ENCODE results near the gene KRTAP13-2. TPM values are rescaled to one million over a fixed set of nuclear protein-coding genes. Genes with fewer than 3 reads are reported as not detected.

Gene KRTAP13-2
- total and polyA plus RNA-seq, 12 donors, result 0.41 TPM; not detected in 11

DNA sequence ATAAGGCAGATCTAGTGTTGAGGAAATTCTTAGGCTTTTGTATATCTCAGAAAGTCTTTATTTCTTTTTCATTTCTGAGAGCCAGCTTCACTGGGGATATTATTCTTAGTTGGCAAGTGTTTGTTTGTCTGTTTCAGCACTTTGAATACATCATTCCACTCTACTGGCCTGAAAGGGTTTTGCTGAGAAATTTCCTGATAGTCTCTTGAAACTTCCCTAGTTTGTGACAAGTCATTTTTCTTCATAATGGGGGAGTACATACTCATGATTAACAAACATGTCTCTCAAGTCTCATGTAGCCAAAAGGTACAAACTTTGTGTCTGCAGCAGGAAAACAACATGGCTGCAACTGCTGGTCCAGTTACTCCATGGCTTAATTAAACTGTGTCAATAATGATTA, 45.7 kb downstream of the KRTAP13-2 start:
- TF ChIP-seq CTCF (IDR thresholded peaks at IDR 0.05) (no peak), POLR2A (IDR thresholded peaks at IDR 0.05) (no peak)
- no peaks in the 10 kb centered on the region for H3K27me3 ChIP-seq

More for the DNA sequence above, 45.7 kb downstream of the KRTAP13-2 start:
- Histone ChIP-seq H3K9me3 (replicated peaks in 1 of 3) (no peaks in the 10 kb centered on the region), H3K36me3 (replicated peaks in 1 of 2) (no peaks in the 10 kb centered on the region), H3K4me3 (no peak overlapping the region), H3K4me1 (replicated peaks in 1 of 2) (no peaks in the 10 kb centered on the region), H3K27ac (no peak overlapping the region)
- no peak for DNase-seq
- intact Hi-C loops (cut with DNase I), result no loop called here

Small RNAs within 50 kb of the gene (microRNA-seq; reads per million reads assigned to microRNA genes)
- 0 reads per million in 3 donors for gene MIR4327

Small RNAs within 50 kb of the gene (small RNA-seq; reads per million reads assigned to genes)
- gene KRTAP23-1 (0 reads per million in 2 donors), gene MIR4327 (0 reads per million in 2 donors)

Other genes starting within 250 kb of the KRTAP13-2 start
- gene CLDN17, start 205.5 kb downstream of the KRTAP13-2 start, total RNA-seq, result not detected
- gene CLDN17, start 205.5 kb downstream of the KRTAP13-2 start, polyA plus RNA-seq, result not detected
- under 1 TPM in 1 of 9 donors, not detected in 8; 0.14 TPM for gene CLDN8, start 156.2 kb downstream of the KRTAP13-2 start, total RNA-seq
- not detected for gene CLDN8, start 156.2 kb downstream of the KRTAP13-2 start, polyA plus RNA-seq
- gene KRTAP24-1, start 89.3 kb downstream of the KRTAP13-2 start, total RNA-seq, result not detected
- not detected for gene KRTAP24-1, start 89.3 kb downstream of the KRTAP13-2 start, polyA plus RNA-seq
- not detected for gene KRTAP25-1, start 82.8 kb downstream of the KRTAP13-2 start, total RNA-seq
- gene KRTAP25-1, start 82.8 kb downstream of the KRTAP13-2 start, polyA plus RNA-seq, result not detected
- not detected for gene KRTAP26-1, start 52.0 kb downstream of the KRTAP13-2 start, total RNA-seq
- not detected for gene KRTAP26-1, start 52.0 kb downstream of the KRTAP13-2 start, polyA plus RNA-seq
- gene KRTAP27-1, start 34.6 kb downstream of the KRTAP13-2 start, total RNA-seq, result not detected
- not detected for gene KRTAP27-1, start 34.6 kb downstream of the KRTAP13-2 start, polyA plus RNA-seq
- gene KRTAP23-1, start 23.7 kb downstream of the KRTAP13-2 start, total RNA-seq, result not detected
- not detected for gene KRTAP23-1, start 23.7 kb downstream of the KRTAP13-2 start, polyA plus RNA-seq
- gene KRTAP13-1, start 23.8 kb upstream of the KRTAP13-2 start, total RNA-seq, result not detected
- gene KRTAP13-1, start 23.8 kb upstream of the KRTAP13-2 start, polyA plus RNA-seq, result not detected
- not detected for gene KRTAP13-3, start 53.7 kb upstream of the KRTAP13-2 start, total RNA-seq
- not detected for gene KRTAP13-3, start 53.7 kb upstream of the KRTAP13-2 start, polyA plus RNA-seq
- gene KRTAP13-4, start 57.9 kb upstream of the KRTAP13-2 start, total RNA-seq, result not detected
- gene KRTAP13-4, start 57.9 kb upstream of the KRTAP13-2 start, polyA plus RNA-seq, result not detected
- gene KRTAP15-1, start 68.0 kb upstream of the KRTAP13-2 start, total RNA-seq, result not detected
- not detected for gene KRTAP15-1, start 68.0 kb upstream of the KRTAP13-2 start, polyA plus RNA-seq
- not detected for gene KRTAP19-1, start 108.1 kb upstream of the KRTAP13-2 start, total RNA-seq
- not detected for gene KRTAP19-1, start 108.1 kb upstream of the KRTAP13-2 start, polyA plus RNA-seq
- gene KRTAP19-2, start 115.2 kb upstream of the KRTAP13-2 start, total RNA-seq, result not detected
- not detected for gene KRTAP19-2, start 115.2 kb upstream of the KRTAP13-2 start, polyA plus RNA-seq
- not detected for gene KRTAP19-3, start 119.7 kb upstream of the KRTAP13-2 start, total RNA-seq
- not detected for gene KRTAP19-3, start 119.7 kb upstream of the KRTAP13-2 start, polyA plus RNA-seq
- not detected for gene KRTAP19-4, start 124.9 kb upstream of the KRTAP13-2 start, total RNA-seq
- not detected for gene KRTAP19-4, start 124.9 kb upstream of the KRTAP13-2 start, polyA plus RNA-seq
- gene KRTAP19-5, start 129.9 kb upstream of the KRTAP13-2 start, total RNA-seq, result not detected
- not detected for gene KRTAP19-5, start 129.9 kb upstream of the KRTAP13-2 start, polyA plus RNA-seq
- not detected for gene KRTAP19-6, start 169.6 kb upstream of the KRTAP13-2 start, total RNA-seq
- gene KRTAP19-6, start 169.6 kb upstream of the KRTAP13-2 start, polyA plus RNA-seq, result not detected
- gene KRTAP19-7, start 189.0 kb upstream of the KRTAP13-2 start, total RNA-seq, result not detected
- gene KRTAP19-7, start 189.0 kb upstream of the KRTAP13-2 start, polyA plus RNA-seq, result not detected
- not detected for gene KRTAP22-2, start 218.1 kb upstream of the KRTAP13-2 start, total RNA-seq
- gene KRTAP22-2, start 218.1 kb upstream of the KRTAP13-2 start, polyA plus RNA-seq, result not detected
- gene KRTAP6-3, start 220.2 kb upstream of the KRTAP13-2 start, total RNA-seq, result not detected
- gene KRTAP6-3, start 220.2 kb upstream of the KRTAP13-2 start, polyA plus RNA-seq, result not detected
- not detected for gene KRTAP6-2, start 226.6 kb upstream of the KRTAP13-2 start, total RNA-seq
- gene KRTAP6-2, start 226.6 kb upstream of the KRTAP13-2 start, polyA plus RNA-seq, result not detected
- gene KRTAP22-1, start 228.8 kb upstream of the KRTAP13-2 start, total RNA-seq, result not detected
- not detected for gene KRTAP22-1, start 228.8 kb upstream of the KRTAP13-2 start, polyA plus RNA-seq
- not detected for gene KRTAP6-1, start 241.7 kb upstream of the KRTAP13-2 start, total RNA-seq
- gene KRTAP6-1, start 241.7 kb upstream of the KRTAP13-2 start, polyA plus RNA-seq, result not detected
- gene KRTAP20-1, start 244.2 kb upstream of the KRTAP13-2 start, total RNA-seq, result not detected
- not detected for gene KRTAP20-1, start 244.2 kb upstream of the KRTAP13-2 start, polyA plus RNA-seq
- not detected for gene KRTAP20-4, start 248.4 kb upstream of the KRTAP13-2 start, total RNA-seq
- gene KRTAP20-4, start 248.4 kb upstream of the KRTAP13-2 start, polyA plus RNA-seq, result not detected

All from adrenal gland (tissue), 12 donors.